GM18868 (cell line): ENCODE measurements around the gene CRLF1.
A peak's percentile ranks its signal among the peaks of the same experiment; 100 is the strongest.

Source experiments
- ATAC-seq: cut with Tn5 transposase; IDR thresholded peaks from one replicate; pipeline ENCODE4 v1.9.1; 2021; ENCODE audit warnings: mild to moderate bottlenecking, moderate library complexity; ENCODE audit not compliant: unreplicated experiment

Gene CRLF1

DNA sequence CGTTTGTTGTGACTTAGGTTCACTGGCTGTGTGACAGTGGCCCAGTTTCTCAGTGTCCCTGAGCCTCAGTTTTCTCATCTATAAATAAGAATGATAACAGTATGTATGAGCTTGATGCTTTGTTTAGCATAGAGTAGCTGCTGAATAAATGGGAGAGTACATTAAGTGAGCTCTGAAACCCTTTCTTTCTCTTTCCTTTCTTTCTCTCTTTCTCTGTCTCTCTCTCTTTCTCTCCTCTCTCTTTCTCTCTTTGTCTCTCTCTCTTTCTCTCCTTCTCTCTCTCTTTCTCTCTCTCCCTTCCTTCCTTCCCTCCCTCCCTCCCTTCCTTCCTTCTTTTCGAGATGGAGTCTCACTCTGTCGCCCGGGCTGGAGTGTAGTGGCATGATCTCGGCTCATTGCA is 46.9 kb downstream of the CRLF1 start:
- ATAC-seq, result no peak

DNA sequence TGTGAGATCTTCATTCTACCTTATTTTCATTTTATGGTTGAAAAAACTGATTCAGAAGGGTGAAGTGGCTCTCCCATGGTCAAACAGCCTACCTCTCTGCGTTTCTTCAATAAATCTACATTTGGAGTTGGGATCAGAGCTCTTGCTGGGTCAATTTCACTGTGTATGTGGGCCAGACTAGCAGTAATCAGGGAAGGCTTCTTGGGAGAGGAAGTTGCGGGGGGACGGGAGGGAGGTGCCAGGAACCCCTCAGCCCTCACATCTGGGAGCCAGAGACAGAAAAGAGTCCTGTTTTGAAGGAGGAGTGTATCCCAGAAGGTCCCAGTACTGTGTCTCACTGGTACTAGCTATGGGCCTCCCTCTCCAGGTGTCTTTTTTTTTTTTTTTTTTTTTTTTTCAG is 48.0 kb downstream of the CRLF1 start:
- ATAC-seq, result no peak

DNA sequence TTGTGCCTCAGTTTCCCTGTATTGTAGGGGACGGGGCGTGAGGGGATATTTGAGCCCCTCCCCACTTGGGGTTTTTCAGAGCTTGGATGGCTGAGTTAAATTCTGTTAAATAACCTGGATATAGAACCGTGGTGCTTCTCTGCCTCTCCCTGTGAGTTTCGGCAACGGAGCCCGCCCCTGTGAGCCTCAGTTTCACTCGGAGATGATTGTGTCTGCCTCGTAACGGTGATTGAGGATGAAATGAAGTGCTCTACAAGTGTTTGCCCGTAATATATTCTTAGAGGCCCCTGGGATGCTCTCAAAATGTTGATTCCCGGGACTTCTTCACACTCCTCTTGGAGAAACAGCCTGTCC is 48.4 kb downstream of the CRLF1 start:
- no peak for ATAC-seq

DNA sequence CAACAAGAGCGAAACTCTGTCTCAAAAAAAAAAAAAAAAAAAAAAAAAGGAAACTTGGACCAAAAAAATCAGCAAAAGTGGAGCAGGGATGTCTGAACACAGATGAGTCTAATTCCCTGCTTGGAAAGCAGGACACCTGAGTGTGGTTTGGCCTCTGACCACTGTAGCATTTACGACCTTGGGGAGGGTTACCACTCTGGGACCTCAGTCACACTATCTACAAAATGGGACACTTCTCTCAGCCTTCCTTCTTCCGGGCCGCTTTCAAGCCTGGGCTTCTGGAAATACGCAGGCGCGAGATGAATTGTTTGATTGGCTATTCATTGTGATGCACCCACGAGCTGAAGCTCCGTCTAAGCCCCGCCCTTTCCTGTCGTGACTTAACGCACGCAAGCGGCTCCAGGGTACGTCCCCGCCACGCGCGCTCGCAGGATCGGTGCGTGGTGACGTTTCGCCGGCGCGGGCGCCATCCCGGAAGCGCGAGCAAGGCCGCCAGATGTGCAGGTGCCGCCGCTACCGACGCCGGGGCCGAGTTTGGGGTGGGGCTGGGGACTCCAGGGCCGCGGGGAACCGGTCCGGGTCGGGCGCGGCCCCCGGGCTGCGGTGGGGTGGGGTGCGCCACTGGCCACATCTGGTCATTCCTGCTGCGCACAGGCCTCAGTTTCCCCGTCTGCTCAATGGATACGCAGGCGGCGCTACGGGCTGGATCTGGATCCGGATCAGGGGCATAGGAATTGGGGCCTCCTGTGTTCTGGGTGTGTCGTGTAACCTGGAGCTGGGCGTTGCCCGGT is 49.0 kb downstream of the CRLF1 start, which contains the start of gene KXD1:
Gene KXD1 (plus strand): TSS at position 460 of the 791 bp plus-strand sequence. CDS start 4,187 bp downstream, outside the sequence.
- ATAC-seq, result peak; percentile 90

DNA sequence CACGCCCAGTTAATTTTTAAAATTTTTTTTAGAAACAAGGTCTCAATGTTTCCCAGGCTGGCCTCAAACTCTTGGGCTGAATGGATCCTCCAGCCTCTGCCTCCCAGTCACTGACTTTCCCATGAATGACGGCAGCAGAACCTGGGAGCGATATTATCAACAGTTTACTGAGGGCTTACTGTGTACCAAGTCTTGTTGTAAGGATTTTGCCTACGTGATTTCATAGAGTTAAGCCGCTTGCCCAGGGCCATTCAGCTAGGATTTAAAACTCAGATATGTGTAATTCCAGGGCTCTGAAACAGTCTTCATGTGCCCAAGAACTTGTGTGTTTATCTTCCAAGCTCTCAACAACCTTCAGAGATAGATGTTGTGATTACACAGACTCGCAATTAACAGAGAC is 55.0 kb downstream of the CRLF1 start:
- no peak for ATAC-seq

DNA sequence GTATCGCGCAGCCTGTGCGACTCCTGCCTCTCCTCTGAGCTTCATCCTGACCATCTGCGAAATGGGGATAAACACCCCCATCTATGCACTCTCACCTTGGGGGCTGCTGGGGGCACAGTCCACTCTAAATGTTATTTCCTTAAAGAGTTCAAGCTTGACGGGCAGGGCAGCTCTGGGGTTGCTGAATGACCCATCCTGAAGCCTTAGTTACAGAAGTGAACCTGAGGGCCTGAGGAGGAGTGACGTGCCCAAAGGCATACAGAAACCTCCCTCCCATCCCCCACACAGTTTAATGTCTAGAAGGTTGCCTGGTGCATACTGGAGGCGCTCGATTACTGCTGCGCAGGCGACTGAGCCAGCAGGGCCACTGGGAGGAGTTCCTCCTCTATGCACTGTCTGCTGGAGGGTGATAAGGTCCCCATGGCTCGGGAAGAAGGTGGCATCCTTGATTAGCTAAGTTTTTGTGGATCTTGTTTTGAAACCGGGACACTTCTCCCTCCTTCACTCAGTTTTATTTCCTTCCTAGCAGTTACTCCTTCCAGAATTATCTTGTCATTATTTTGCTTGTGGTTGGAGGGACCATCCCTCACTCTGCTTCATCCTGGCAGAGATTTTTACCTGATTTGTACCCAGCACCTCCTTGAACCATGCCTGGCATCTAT is 62.7 kb downstream of the CRLF1 start:
- peak; percentile 62 for ATAC-seq
